ENCODE measurements around the gene PVRIG.
"Not testable (repeated sequence)": the region's sequence is repeated elsewhere in the genome, so short reads cannot be mapped to it uniquely, and the experiment has no call there.

Gene PVRIG

DNA sequence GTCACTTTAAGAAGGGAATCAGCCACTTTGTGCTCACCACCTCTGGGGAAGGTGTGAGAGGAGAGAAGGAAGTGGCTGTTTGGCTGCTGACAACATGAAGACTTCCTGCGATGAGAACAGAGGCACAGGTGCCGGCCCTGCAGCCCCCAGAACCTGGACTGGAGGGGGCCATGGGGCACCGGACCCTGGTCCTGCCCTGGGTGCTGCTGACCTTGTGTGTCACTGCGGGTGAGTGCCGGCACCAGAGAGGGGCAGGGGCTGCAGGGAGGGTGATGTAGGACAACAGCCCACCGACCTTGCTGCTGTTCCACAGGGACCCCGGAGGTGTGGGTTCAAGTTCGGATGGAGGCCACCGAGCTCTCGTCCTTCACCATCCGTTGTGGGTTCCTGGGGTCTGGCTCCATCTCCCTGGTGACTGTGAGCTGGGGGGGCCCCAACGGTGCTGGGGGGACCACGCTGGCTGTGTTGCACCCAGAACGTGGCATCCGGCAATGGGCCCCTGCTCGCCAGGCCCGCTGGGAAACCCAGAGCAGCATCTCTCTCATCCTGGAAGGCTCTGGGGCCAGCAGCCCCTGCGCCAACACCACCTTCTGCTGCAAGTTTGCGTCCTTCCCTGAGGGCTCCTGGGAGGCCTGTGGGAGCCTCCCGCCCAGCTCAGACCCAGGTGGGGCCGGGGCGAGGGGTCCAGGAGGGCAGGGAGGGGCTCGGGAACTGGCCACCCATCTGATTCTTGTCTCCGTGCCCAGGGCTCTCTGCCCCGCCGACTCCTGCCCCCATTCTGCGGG is at the start of gene PVRIG:
PVRIG (plus strand) TSS at position 149 of the 785 bp plus-strand sequence; CDS start at position 171, 22 bp downstream.
- not testable (repeated sequence) for TF ChIP-seq CTCF (IDR thresholded peaks at IDR 0.05)

DNA sequence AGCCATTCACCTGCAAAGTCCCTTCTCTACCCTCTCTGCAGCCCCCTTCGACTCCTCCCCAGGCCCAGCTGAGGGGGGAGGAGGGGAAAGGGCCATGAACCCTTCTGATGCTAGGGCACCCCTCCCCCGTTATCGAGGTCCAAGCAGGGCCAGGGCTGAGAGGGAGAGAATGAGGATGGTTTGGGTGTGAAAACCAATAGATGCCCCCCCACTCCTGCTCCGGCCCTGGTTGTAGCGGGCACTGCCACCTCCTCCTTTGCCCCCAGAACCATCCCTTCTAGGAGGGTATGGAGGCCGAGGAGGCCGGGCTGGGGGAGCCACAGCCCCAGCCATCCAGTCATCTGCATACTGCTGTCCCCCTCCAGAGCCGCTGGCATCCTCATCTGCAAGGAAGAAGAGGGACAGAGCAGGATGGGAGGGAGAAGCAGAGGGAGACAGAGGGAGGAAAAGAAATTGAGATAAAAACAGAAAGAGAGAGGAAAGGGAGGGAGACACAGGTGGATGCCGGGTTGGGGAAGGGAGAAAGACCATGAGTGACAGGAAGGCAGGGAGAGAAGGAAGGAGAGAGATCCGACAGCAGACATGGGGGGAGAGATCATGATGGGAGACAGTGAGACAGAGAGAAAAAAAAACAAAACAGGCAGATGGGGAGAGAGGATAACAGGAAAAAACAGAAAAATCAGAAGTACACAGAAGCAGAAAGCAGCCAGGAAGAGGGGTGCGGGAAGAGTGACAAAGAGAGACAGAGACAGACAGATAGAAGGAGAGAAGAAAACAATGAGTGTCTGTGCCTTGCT is 49.5 kb upstream of the PVRIG start:
- no peak for TF ChIP-seq CTCF (IDR thresholded peaks at IDR 0.05)

DNA sequence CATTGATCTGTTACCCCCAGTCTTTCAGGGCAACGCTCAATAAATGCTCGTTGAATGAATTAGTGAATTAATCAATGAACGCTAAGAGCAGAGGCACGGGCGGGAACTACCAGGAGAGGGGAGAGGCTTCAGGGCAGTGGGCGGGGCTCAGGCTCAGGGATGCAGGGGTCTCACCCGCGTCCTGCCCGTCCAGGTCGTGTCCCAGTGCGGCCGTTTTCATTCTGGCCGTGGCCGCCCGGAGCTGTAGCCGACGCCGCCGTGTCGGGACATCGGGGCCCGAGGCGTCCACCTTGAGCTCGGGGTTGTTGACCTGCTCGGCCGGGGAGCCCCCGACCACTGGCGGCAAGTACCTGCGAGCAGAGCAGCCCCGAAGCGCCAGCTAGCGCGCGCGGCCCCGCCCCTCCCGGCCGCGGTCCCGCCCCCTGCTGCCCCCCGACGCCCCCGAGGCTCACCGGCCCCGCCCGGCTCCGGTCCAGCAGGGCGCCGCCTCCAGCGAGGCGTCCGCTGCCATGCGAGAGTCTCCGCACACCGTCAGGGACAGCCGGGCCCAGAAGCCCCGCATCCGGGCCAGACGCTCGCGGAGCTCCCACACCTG is 48.6 kb upstream of the PVRIG start:
- no peak for TF ChIP-seq CTCF (IDR thresholded peaks at IDR 0.05)

DNA sequence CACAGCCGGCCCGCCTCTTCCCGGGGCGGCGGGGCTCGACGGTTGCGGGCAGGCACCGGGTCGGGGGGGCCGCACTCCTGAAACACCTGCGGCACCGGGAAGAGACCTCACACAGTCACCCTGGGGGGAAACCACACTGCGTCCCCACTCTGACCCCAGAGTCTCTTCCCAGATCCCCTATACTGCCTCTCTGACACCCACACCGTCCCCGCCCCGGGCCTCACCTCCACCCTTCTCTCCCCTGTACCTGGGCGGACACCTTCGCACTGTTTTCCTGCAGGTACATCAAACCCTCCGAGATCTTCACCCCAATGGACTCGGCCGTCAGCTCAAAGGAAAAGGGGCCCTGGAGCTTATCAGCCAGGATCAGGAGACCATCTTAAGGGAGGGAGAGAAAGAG is 47.9 kb upstream of the PVRIG start:
- TF ChIP-seq CTCF (IDR thresholded peaks at IDR 0.05), result no peak

DNA sequence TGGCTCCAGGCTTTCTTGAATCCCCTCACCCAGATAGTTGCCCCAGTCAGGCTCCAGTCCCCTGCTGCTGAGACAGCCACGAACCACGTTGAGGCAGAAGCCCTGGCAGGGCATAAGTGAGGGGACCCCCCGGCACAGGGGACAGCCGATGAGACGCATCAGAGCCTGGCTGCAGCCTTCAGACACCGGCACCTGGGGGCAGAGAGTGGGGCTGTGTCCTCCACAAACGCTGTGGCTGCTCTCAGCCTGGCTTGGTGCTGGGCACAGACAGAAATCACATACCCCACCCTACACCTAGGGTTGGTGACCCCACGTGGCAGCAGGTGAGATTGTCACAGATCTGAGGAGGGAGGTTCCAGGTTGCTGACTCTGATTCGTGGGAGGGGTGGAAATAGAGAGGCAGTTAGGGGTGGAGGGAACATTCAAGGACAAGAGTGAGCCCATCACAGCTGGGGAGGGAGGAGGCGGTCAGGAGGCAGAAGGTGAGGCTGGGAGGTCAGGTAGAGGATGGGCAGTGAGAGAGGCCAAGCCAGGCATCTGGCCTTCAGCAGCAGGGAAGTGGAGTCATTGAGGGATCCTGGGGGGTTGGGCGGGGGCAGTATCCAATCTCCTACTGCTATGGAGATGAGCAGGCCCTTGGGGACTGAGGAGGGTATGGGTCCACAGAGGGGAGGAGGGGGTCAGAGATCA is 45.8 kb upstream of the PVRIG start:
- TF ChIP-seq CTCF (IDR thresholded peaks at IDR 0.05), result no peak

GRCh38 chr7:100174582-100174981 is 45.2 kb upstream of the PVRIG start:
- TF ChIP-seq CTCF (IDR thresholded peaks at IDR 0.05), result no peak

DNA sequence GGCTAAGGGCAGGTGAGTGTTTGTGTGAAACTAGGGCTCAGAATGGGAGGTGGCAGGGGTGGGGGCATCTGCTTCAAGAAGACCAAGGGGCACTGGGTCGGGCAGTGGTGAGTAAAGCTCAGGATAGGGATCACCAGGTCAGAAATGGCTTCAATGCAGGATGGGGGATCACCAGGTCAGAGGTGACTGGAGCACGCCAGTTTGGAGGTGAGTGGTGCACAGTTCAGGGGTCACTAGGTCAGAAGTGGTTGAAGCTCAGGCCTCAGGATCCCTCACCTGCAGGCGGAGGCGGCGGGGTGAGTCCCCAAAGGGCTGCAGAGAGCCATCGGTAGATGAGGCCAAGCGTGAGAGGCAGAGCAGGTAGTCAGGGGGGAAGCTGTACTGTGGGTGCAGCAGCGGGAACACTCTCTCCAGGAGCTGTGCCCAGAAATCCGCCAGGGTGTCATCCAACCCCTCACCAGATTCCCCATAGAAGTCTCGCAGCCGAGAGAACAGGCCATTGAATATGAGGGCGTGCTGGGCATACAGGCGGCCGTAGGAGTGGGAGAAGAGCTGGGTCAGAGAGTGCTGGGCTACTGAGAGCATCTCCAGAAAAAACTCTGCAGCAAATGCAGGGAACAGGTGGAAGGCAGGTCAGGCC is 44.3 kb upstream of the PVRIG start:
- no peak for TF ChIP-seq CTCF (IDR thresholded peaks at IDR 0.05)
